ENCODE data around the gene PCGF3. TPM values are rescaled to one million over a fixed set of nuclear protein-coding genes. Genes with fewer than 3 reads are reported as not detected.

PCGF3 gene
- total and polyA plus RNA-seq, 10 of the 15 experiments (the other 5 are each of a cell fraction or from before 2014, with no cell fraction given) = 2.2 to 43.8 (median 15.9) TPM

DNA sequence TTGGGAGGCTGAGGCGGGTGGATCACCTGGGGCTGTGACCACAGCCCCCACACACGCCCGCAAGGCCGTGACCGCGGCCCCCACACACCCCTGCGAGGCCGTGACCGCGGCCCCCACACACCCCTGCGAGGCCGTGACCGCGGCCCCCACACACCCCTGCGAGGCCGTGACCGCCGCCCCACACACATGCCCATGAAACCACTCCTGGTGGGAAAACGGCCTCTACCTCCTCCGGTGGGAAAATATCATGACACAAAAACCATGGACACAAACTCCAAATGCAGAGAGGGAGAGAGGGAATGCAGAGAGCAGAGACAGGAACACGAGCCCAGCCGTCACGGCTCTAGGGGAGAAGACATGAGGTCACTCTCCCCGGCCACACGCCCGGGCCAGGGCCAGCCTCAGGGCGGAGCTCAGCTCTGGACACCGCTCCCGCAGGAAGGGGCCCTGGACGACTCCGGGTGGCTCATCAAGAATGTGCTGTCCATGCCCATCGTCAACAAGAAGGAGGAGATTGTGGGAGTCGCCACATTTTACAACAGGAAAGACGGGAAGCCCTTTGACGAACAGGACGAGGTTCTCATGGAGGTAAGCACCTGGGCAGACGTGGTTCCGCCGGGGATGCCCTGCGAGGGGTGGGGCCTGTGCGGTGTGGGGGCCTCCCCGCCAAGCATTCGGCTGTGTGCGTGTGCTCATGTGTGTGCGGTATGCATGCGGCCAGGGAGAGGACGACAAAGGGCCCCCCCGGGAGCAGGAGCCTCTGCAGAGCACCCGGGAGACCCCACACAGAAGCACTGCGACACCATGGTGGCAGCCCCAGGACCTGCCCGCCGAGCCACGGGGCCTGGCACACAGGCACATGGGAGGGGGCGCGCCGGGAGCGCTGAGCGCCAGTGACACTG, 48.9 kb upstream of the PCGF3 start (continued):
- TF ChIP-seq SMAD1 (IDR thresholded peaks at IDR 0.05; ENCODE audit: low read depth, partially characterized antibody) (no peak), CHD1 (IDR thresholded peaks at IDR 0.05; ENCODE audit: low read depth, low read length) (no peak), NFXL1 (IDR thresholded peaks at IDR 0.05; ENCODE audit: borderline replicate concordance) (no peak), TCF3 (IDR thresholded peaks at IDR 0.05; ENCODE audit: borderline replicate concordance, insufficient read depth, low read depth, low read length) (no peak)
- TF ChIP-seq, protein P1, sequence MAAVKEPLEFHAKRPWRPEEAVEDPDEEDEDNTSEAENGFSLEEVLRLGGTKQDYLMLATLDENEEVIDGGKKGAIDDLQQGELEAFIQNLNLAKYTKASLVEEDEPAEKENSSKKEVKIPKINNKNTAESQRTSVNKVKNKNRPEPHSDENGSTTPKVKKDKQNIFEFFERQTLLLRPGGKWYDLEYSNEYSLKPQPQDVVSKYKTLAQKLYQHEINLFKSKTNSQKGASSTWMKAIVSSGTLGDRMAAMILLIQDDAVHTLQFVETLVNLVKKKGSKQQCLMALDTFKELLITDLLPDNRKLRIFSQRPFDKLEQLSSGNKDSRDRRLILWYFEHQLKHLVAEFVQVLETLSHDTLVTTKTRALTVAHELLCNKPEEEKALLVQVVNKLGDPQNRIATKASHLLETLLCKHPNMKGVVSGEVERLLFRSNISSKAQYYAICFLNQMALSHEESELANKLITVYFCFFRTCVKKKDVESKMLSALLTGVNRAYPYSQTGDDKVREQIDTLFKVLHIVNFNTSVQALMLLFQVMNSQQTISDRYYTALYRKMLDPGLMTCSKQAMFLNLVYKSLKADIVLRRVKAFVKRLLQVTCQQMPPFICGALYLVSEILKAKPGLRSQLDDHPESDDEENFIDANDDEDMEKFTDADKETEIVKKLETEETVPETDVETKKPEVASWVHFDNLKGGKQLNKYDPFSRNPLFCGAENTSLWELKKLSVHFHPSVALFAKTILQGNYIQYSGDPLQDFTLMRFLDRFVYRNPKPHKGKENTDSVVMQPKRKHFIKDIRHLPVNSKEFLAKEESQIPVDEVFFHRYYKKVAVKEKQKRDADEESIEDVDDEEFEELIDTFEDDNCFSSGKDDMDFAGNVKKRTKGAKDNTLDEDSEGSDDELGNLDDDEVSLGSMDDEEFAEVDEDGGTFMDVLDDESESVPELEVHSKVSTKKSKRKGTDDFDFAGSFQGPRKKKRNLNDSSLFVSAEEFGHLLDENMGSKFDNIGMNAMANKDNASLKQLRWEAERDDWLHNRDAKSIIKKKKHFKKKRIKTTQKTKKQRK (IDR thresholded peaks at IDR 0.05; ENCODE audit: low read depth, low read length) = no peak

DNA sequence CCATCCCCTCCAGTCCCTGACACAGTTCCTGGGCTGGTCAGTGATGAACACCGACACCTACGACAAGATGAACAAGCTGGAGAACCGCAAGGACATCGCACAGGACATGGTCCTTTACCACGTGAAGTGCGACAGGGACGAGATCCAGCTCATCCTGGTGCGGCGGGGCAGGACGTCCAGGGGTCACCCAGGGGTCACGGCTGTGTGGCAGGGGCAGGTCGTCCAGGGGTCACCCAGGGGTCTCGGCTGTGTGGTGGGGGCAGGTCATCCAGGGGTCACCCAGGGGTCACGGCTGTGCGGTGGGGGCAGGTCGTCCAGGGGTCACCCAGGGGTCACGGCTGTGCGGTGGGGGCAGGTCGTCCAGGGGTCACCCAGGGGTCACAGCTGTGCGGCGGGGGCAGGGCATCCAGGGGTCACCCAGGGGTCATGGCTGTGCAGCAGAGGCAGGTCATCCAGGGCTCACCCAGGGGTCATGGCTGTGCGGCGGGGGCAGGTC, 48.2 kb upstream of the PCGF3 start:
- POLR2A ChIA-PET = no interaction called here
- BruUV-seq (replicated peaks) = no TSS peak
- intact Hi-C loops (cut with micrococcal nuclease; ENCODE audit: unreplicated experiment) = no loop called here
- TF ChIP-seq SREBF1 (IDR thresholded peaks at IDR 0.05; ENCODE audit: low read length) (no peak), EZH2 (IDR thresholded peaks at IDR 0.05; ENCODE audit: borderline replicate concordance, control insufficient read depth, low read depth, low read length) (no peak), ZNF622 (IDR thresholded peaks at IDR 0.05) (no peak), PML (IDR thresholded peaks at IDR 0.05; ENCODE audit: low read length) (no peak), MYC (IDR thresholded peaks at IDR 0.05; ENCODE audit: insufficient read depth, insufficient read length, insufficient replicate concordance, low read length, severe bottlenecking) (no peak), DPF2 (IDR thresholded peaks at IDR 0.05) (no peak)
- TF ChIP-seq, protein P2, sequence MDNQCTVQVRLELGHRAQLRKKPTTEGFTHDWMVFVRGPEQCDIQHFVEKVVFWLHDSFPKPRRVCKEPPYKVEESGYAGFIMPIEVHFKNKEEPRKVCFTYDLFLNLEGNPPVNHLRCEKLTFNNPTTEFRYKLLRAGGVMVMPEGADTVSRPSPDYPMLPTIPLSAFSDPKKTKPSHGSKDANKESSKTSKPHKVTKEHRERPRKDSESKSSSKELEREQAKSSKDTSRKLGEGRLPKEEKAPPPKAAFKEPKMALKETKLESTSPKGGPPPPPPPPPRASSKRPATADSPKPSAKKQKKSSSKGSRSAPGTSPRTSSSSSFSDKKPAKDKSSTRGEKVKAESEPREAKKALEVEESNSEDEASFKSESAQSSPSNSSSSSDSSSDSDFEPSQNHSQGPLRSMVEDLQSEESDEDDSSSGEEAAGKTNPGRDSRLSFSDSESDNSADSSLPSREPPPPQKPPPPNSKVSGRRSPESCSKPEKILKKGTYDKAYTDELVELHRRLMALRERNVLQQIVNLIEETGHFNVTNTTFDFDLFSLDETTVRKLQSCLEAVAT (IDR thresholded peaks at IDR 0.05) = no peak
- TF ChIP-seq, protein P3, sequence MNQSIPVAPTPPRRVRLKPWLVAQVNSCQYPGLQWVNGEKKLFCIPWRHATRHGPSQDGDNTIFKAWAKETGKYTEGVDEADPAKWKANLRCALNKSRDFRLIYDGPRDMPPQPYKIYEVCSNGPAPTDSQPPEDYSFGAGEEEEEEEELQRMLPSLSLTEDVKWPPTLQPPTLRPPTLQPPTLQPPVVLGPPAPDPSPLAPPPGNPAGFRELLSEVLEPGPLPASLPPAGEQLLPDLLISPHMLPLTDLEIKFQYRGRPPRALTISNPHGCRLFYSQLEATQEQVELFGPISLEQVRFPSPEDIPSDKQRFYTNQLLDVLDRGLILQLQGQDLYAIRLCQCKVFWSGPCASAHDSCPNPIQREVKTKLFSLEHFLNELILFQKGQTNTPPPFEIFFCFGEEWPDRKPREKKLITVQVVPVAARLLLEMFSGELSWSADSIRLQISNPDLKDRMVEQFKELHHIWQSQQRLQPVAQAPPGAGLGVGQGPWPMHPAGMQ (IDR thresholded peaks at IDR 0.05; ENCODE audit: borderline replicate concordance) = no peak

More for the DNA sequence above, 48.2 kb upstream of the PCGF3 start:
- 83% methylated on average over 23 of the region's 23 CpGs for WGBS (ENCODE audit: insufficient coverage, insufficient replicate concordance, low lambda C conversion rate, missing lambda C conversion rate)
- ATAC-seq = no peak
- no peak for DNase-seq (ENCODE audit: low read depth, low spot score)
- H3K4me3 ChIP-seq = no peak overlapping the region
- ChIA-PET SMC1A (ENCODE audit: uncharacterized antibody, unreplicated experiment) (no interaction called here), CTCF (no interaction called here), RAD21 (ENCODE audit: unreplicated experiment) (no interaction called here)
- in situ Hi-C loops (cut with MboI) = no loop called here
- H3K27ac ChIP-seq (ENCODE audit: control insufficient read depth, insufficient read depth) = no peak overlapping the region
- FAIRE-seq = no peak
- H3K27me3 ChIP-seq (replicated peaks in 1 of 2; ENCODE audit: control insufficient read depth in 2 of 2, insufficient read depth in 2 of 2, low read length in 1 of 2) = no peaks in the 10 kb centered on the region
- H4K20me1 ChIP-seq (ENCODE audit: control insufficient read depth, insufficient read depth) = no peaks in the 10 kb centered on the region
- H3K4me1 ChIP-seq (ENCODE audit: control insufficient read depth, insufficient read depth, low read length) = no peaks in the 10 kb centered on the region
- no peak overlapping the region for H3K9ac ChIP-seq (ENCODE audit: control insufficient read depth, insufficient read depth, low read length)
- H2AFZ ChIP-seq (ENCODE audit: control insufficient read depth, low read depth, low read length) = no peak overlapping the region
- H3K4me2 ChIP-seq (ENCODE audit: control insufficient read depth, insufficient read depth) = no peak overlapping the region
- H3K36me3 ChIP-seq (ENCODE audit: control insufficient read depth in 2 of 2, insufficient read depth in 2 of 2, low read length in 1 of 2) = no peaks in the 10 kb centered on the region
- no peaks in the 10 kb centered on the region; the same call in 2 of the 3 replicates for H3K9me3 ChIP-seq (replicated peaks; ENCODE audit: control insufficient read depth, insufficient read depth, low read length)
- no peaks in the 10 kb centered on the region for H3K79me2 ChIP-seq (ENCODE audit: control insufficient read depth, insufficient read depth, low read length)

All from GM12878 (cell line).